Esophagus muscularis mucosa (tissue), 4 donors: ENCODE results near the gene CRHR1. TPM values are rescaled to one million over a fixed set of nuclear protein-coding genes. Genes with fewer than 3 reads are reported as not detected.
"Not testable (repeated sequence)": the region's sequence is repeated elsewhere in the genome, so short reads cannot be mapped to it uniquely, and the experiment has no call there.

Experiments used
- DNase-seq: peaks from one replicate; pipeline ENCODE4 v3.0.0-alpha.2; 2017; ENCODE audit errors: extremely low spot score
- H3K27ac ChIP-seq, 4 donors: fragments of 200-600 bp; sonication (generic); replicated peaks in 1 of 4; 1 replicate in 3 of 4; 2 replicates in 1 of 4; pipeline ENCODE4 v1.5.1; 2016 to 2019; ENCODE audit warnings: mild to moderate bottlenecking in 1 of 4
- H3K27me3 ChIP-seq, 4 donors: fragments of 200-600 bp; sonication (generic); one replicate each; pipeline versions ENCODE4 v1.5.1 to v1.6.0; 2016 to 2019
- H3K36me3 ChIP-seq, 4 donors: fragments of 200-600 bp; sonication (generic); one replicate each; pipeline ENCODE4 v1.5.1; 2016 to 2019
- H3K4me1 ChIP-seq, 4 donors: fragments of 200-600 bp; sonication (generic); one replicate each; pipeline ENCODE4 v1.5.1; 2016 to 2019
- H3K4me3 ChIP-seq, 4 donors: fragments of 200-600 bp; sonication (generic); 1 replicate in 2 of 4; 2 replicates in 2 of 4; pipeline ENCODE4 v1.5.1; 2016 to 2019; ENCODE audit warnings: mild to moderate bottlenecking in 4 of 4, moderate library complexity in 1 of 4
- H3K9me3 ChIP-seq, 4 donors: fragments of 200-600 bp; sonication (generic); 1 replicate in 3 of 4; 2 replicates in 1 of 4; pipeline ENCODE4 v1.5.1; 2016 to 2019
- CTCF ChIP-seq, 3 experiments: fragments of 200-600 bp in 2 of 3; fragments of 450-650 bp in 1 of 3; sonication (generic) in 2 of 3; IDR thresholded peaks; one replicate each; pipeline ENCODE4 v1.5.1; 2017 to 2019; ENCODE audit warnings: antibody characterized with exemption in 3 of 3, mild to moderate bottlenecking in 2 of 3, moderate library complexity in 1 of 3
- EP300 ChIP-seq: sonication (generic); formaldehyde crosslinking; IDR thresholded peaks from one replicate; pipeline ENCODE4 v1.6.1; 2017; ENCODE audit warnings: antibody characterized with exemption
- POLR2A ChIP-seq: fragments of 450-650 bp; IDR thresholded peaks from one replicate; pipeline ENCODE4 v1.6.1; 2017; ENCODE audit warnings: antibody characterized with exemption, moderate library complexity, mild to moderate bottlenecking, low read depth
- POLR2AphosphoS5 ChIP-seq, 2 donors: sonication (generic); formaldehyde crosslinking; IDR thresholded peaks; one replicate each; pipeline ENCODE4 v1.6.1; 2017; ENCODE audit warnings: antibody characterized with exemption in 2 of 2
- WGBS: methylation state at CpG from one replicate; pipeline ENCODE4 v1.1.5; 2018; 5-methylcytosine and 5-hydroxymethylcytosine counted together
- intact Hi-C: fragments of 100-400 bp; cut with DNase I; formaldehyde crosslinking; loops from one replicate; pipeline ENCODE4 v1.15.1; 2023
- total RNA-seq, 4 donors: library from RNA; depleted of rRNA; stranded (reverse); fragments of >200 nt; gene quantifications; one replicate each; pipeline versions ENCODE4 v1.1.0 to v1.2.1, GENCODE V29; 2016

The CRHR1 gene
- total RNA-seq, 4 donors from 2014 or later = 0.50 to 0.52 TPM; not detected in 2

GRCh38 chr17:45740553-45741330 lies 43.4 kb upstream of the CRHR1 start:
- 53% methylated on average over 5 of the region's 5 CpGs for WGBS
- intact Hi-C loops = no loop called here
- no peak for DNase-seq
- peaks cover 0 to 67% (median 0%) of the 10 kb centered on the region in 4 donors for H3K27me3 ChIP-seq
- H3K4me3 ChIP-seq = no peak overlapping the region
- no peak overlapping the region for H3K27ac ChIP-seq
- no peaks in the 10 kb centered on the region for H3K9me3 ChIP-seq
- TF ChIP-seq CTCF (IDR thresholded peaks at IDR 0.05) (no peak), POLR2AphosphoS5 (IDR thresholded peaks at IDR 0.05) (no peak), POLR2A (no peak), EP300 (no peak)
- H3K4me1 ChIP-seq = no peaks in the 10 kb centered on the region
- no peaks in the 10 kb centered on the region for H3K36me3 ChIP-seq

GRCh38 chr17:45742251-45742650 lies 41.9 kb upstream of the CRHR1 start:
- H3K9me3 ChIP-seq = no peaks in the 10 kb centered on the region
- H3K4me1 ChIP-seq = no peaks in the 10 kb centered on the region
- WGBS = 92% methylated on average over 1 of the region's 1 CpG
- H3K36me3 ChIP-seq = no peaks in the 10 kb centered on the region
- intact Hi-C loops = no loop called here
- no peak overlapping the region for H3K4me3 ChIP-seq
- peaks cover 0 to 78% (median 0%) of the 10 kb centered on the region in 4 donors for H3K27me3 ChIP-seq
- TF ChIP-seq CTCF (IDR thresholded peaks at IDR 0.05) = no peak
- DNase-seq = no peak
- no peak overlapping the region for H3K27ac ChIP-seq

- Histone ChIP-seq H3K4me3 (no peak overlapping the region), H3K36me3 (no peaks in the 10 kb centered on the region), H3K4me1 (no peaks in the 10 kb centered on the region), H3K27me3 (peaks cover 0 to 84% (median 0%) of the 10 kb centered on the region in 4 donors), H3K9me3 (no peaks in the 10 kb centered on the region), H3K27ac (no peak overlapping the region)
- DNase-seq = no peak
- TF ChIP-seq POLR2A (no peak), POLR2AphosphoS5 (IDR thresholded peaks at IDR 0.05) (no peak), CTCF (IDR thresholded peaks at IDR 0.05) (no peak), EP300 (no peak)
- WGBS = 78% methylated on average over 4 of the region's 4 CpGs
- intact Hi-C loops = no loop called here
Measured at GRCh38 chr17:45743626-45744326, 40.3 kb upstream of the CRHR1 start.

GRCh38 chr17:45744826-45745225 lies 39.3 kb upstream of the CRHR1 start:
- intact Hi-C loops, H3K27ac ChIP-seq: not testable (repeated sequence)
- WGBS = 93% methylated on average over 4 of the region's 4 CpGs

GRCh38 chr17:45745601-45746494 lies 38.3 kb upstream of the CRHR1 start:
- no peak for DNase-seq
- Histone ChIP-seq H3K4me1 (no peaks in the 10 kb centered on the region), H3K4me3 (no peak overlapping the region), H3K27ac (no peak overlapping the region), H3K36me3 (no peaks in the 10 kb centered on the region), H3K9me3 (no peaks in the 10 kb centered on the region), H3K27me3 (peaks cover 0 to 85% (median 0%) of the 10 kb centered on the region in 4 donors)
- TF ChIP-seq CTCF (IDR thresholded peaks at IDR 0.05) (no peak), POLR2AphosphoS5 (IDR thresholded peaks at IDR 0.05) (no peak), EP300 (no peak), POLR2A (no peak)
- 51% methylated on average over 7 of the region's 11 CpGs for WGBS
- intact Hi-C loops = no loop called here

More at GRCh38 chr17:45744826-45745225, 39.3 kb upstream of the CRHR1 start:
- not testable (repeated sequence) for H3K9me3 ChIP-seq, H3K4me1 ChIP-seq, H3K36me3 ChIP-seq, DNase-seq, H3K4me3 ChIP-seq
- H3K27me3 ChIP-seq = peaks cover 0 to 84% (median 0%) of the 10 kb centered on the region in 4 donors
